HCT116 (cell line): ENCODE data around the gene FAM98C.

Source experiments
- CTCF ChIP-seq, 3 experiments: fragments of 200-600 bp in 1 of 3; sonication (generic) in 1 of 3; IDR thresholded peaks in 2 of 3; conservative IDR thresholded peaks in 1 of 3; 2 replicates each; pipeline ENCODE4 v1.5.1; 2012 to 2017; ENCODE audit warnings: low read depth in 2 of 3, low read length in 2 of 3, antibody characterized with exemption in 1 of 3, borderline replicate concordance in 1 of 3, control low read depth in 1 of 3, mild to moderate bottlenecking in 1 of 3, mixed read lengths in 1 of 3, mixed run types in 1 of 3, moderate library complexity in 1 of 3; ENCODE audit not compliant: insufficient read depth in 1 of 3
- ELF1 ChIP-seq: IDR thresholded peaks from 2 replicates; pipeline ENCODE4 v1.6.1; 2012; ENCODE audit warnings: low read depth, borderline replicate concordance
- EZH2 ChIP-seq: fragments of 200-600 bp; sonication (generic); IDR thresholded peaks from 2 replicates; pipeline ENCODE4 v1.6.1; 2017; ENCODE audit warnings: antibody characterized with exemption, mixed run types
- EZH2phosphoT487 ChIP-seq: fragments of 200-600 bp; IDR thresholded peaks from 2 replicates; pipeline ENCODE4 v1.6.1; 2018; ENCODE audit warnings: antibody characterized with exemption, borderline replicate concordance
- JUND ChIP-seq: IDR thresholded peaks from 2 replicates; pipeline ENCODE4 v1.6.1; 2012
- POLR2A ChIP-seq: IDR thresholded peaks from 2 replicates; pipeline ENCODE4 v1.7.0; 2011; ENCODE audit warnings: borderline replicate concordance; ENCODE audit not compliant: insufficient read depth, insufficient read length; ENCODE audit errors: extremely low read depth
- POLR2AphosphoS5 ChIP-seq: IDR thresholded peaks from 2 replicates; pipeline ENCODE4 v1.6.1; 2011; ENCODE audit warnings: mild to moderate bottlenecking, low read depth, low read length, moderate library complexity
- SIN3A ChIP-seq: IDR thresholded peaks from 2 replicates; pipeline ENCODE4 v1.6.1; 2012; ENCODE audit warnings: low read depth
- SRF ChIP-seq: IDR thresholded peaks from 2 replicates; pipeline ENCODE4 v1.6.1; 2012; ENCODE audit warnings: low read depth
- TF ChIP-seq, protein P1 (sequence below): IDR thresholded peaks from 2 replicates; pipeline ENCODE4 v1.6.1; 2012
- TF ChIP-seq, protein P2 (sequence below): IDR thresholded peaks from 2 replicates; pipeline ENCODE4 v1.6.1; 2012

DNA sequence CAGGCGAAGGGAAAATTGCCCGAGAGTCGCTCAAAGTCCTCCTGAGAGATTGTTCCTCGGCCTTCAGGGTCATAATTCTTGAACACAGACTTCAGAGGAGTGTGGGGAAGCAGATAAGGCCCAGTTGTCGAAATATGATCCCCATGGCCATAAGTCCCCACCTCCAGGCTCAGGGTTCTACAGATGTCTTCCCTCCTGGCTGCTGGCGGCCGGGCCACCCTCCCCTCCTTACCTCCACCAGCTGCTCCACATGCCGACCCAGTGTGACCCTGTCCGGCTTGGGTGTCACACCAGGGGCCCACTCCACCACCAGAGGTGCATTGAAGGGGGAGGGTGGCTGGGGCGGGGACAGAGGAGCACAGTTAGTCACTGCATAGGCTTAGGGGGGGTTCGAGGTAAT, 10.1 kb downstream of the FAM98C start:
- TF ChIP-seq, protein P1, sequence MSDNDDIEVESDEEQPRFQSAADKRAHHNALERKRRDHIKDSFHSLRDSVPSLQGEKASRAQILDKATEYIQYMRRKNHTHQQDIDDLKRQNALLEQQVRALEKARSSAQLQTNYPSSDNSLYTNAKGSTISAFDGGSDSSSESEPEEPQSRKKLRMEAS, result no peak
- TF ChIP-seq CTCF (IDR thresholded peaks at IDR 0.05 in 2 of 3, conservative IDR thresholded peaks at IDR 0.05 in 1 of 3; ENCODE audit: borderline replicate concordance in 1 of 3, insufficient read depth in 1 of 3, low read depth in 2 of 3, low read length in 2 of 3), result no peak
- TF ChIP-seq EZH2phosphoT487, result no peak
- no peak for TF ChIP-seq EZH2
- no peak for TF ChIP-seq SRF
- TF ChIP-seq JUND, result no peak
- TF ChIP-seq SIN3A, result no peak
- no peak for TF ChIP-seq POLR2AphosphoS5
- no peak for TF ChIP-seq ELF1
- TF ChIP-seq, protein P2, sequence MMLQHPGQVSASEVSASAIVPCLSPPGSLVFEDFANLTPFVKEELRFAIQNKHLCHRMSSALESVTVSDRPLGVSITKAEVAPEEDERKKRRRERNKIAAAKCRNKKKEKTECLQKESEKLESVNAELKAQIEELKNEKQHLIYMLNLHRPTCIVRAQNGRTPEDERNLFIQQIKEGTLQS, result no peak
- no peak for TF ChIP-seq POLR2A
